ENCODE measurements around the gene ACSL4. TPM values are rescaled to one million over a fixed set of nuclear protein-coding genes. Genes with fewer than 3 reads are reported as not detected.
A peak's percentile ranks its signal among the peaks of the same experiment; 100 is the strongest.

The ACSL4 gene
- total RNA-seq, 1 donor from 2014 or later, result 87.7 TPM

- DNase-seq, result no peak
- Histone ChIP-seq H3K36me3 (no peaks in the 10 kb centered on the region), H3K4me1 (peaks cover 26% of the 10 kb centered on the region), H3K4me3 (no peak overlapping the region), H3K27me3 (ENCODE audit: low read depth) (no peaks in the 10 kb centered on the region), H3K9me3 (no peaks in the 10 kb centered on the region), H3K27ac (no peak overlapping the region)
- no peak for TF ChIP-seq CTCF (IDR thresholded peaks at IDR 0.05)
- intact Hi-C loops (cut with DNase I), result no loop called here
- peak in 1 of 2 donors; percentile 50 for ATAC-seq
Observed at GRCh38 chrX:109714340-109714958, 18.6 kb downstream of the ACSL4 start.

GRCh38 chrX:109710181-109710580 is 22.9 kb downstream of the ACSL4 start:
- H3K9me3 ChIP-seq, result no peaks in the 10 kb centered on the region
- TF ChIP-seq CTCF (IDR thresholded peaks at IDR 0.05), result no peak
- DNase-seq, result no peak
- H3K4me3 ChIP-seq, result no peak overlapping the region
- no peak for ATAC-seq
- H3K4me1 ChIP-seq, result peaks cover 45% of the 10 kb centered on the region
- no peak overlapping the region for H3K27ac ChIP-seq
- H3K36me3 ChIP-seq, result no peaks in the 10 kb centered on the region
- no peaks in the 10 kb centered on the region for H3K27me3 ChIP-seq (ENCODE audit: low read depth)
- intact Hi-C loops (cut with DNase I), result no loop called here

DNA sequence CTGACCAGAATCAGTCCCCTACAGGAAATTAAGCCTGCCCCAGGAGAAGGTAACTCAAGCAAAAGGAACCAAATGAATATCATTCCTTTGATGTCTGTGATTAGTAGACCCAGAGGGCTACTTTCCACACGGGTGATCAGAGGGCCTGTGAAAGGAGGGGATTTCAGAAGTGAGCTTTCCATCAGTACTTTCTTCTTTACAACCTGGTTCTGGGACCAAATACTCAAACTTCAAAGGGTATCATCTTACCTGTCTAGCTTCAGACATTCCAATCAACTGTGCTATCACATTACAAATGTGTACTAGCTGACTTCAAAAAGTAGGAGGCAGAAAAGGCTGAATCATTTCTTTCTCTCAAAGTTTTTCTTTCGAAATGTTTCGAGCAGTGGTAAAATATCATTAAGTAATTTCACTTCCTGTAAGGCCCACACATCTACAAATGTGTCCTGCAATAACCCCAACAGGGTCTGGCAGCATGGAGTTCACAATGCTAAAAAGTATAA is 23.9 kb downstream of the ACSL4 start:
- Histone ChIP-seq H3K4me3 (no peak overlapping the region), H3K9me3 (no peaks in the 10 kb centered on the region), H3K27ac (peak overlapping the region; percentile 36), H3K27me3 (ENCODE audit: low read depth) (no peaks in the 10 kb centered on the region), H3K36me3 (no peaks in the 10 kb centered on the region), H3K4me1 (peaks cover 39% of the 10 kb centered on the region)
- DNase-seq, result no peak
- ATAC-seq, result peak in 1 of 2 donors; percentile 39
- TF ChIP-seq CTCF (IDR thresholded peaks at IDR 0.05), result no peak
- intact Hi-C loops (cut with DNase I), result no loop called here

- intact Hi-C loops (cut with DNase I), result no loop called here
- TF ChIP-seq CTCF (IDR thresholded peaks at IDR 0.05), result no peak
- H3K4me1 ChIP-seq, result peaks cover 39% of the 10 kb centered on the region
- no peaks in the 10 kb centered on the region for H3K36me3 ChIP-seq
- H3K4me3 ChIP-seq, result no peak overlapping the region
- no peak for ATAC-seq
- H3K27ac ChIP-seq, result no peak overlapping the region
- no peaks in the 10 kb centered on the region for H3K9me3 ChIP-seq
- no peaks in the 10 kb centered on the region for H3K27me3 ChIP-seq (ENCODE audit: low read depth)
- no peak for DNase-seq
Observed at GRCh38 chrX:109707720-109708119, 25.3 kb downstream of the ACSL4 start.

GRCh38 chrX:109707319-109707718 is 25.7 kb downstream of the ACSL4 start:
- intact Hi-C loops (cut with DNase I), result no loop called here

More at GRCh38 chrX:109707319-109707718, 25.7 kb downstream of the ACSL4 start:
- Histone ChIP-seq H3K9me3 (no peaks in the 10 kb centered on the region), H3K36me3 (no peaks in the 10 kb centered on the region), H3K4me1 (peaks cover 39% of the 10 kb centered on the region), H3K27ac (no peak overlapping the region), H3K4me3 (peak overlapping the region; percentile 7), H3K27me3 (ENCODE audit: low read depth) (no peaks in the 10 kb centered on the region)
- ATAC-seq (peak in 1 of 2 donors; percentile 37), DNase-seq (no peak)
- no peak for TF ChIP-seq CTCF (IDR thresholded peaks at IDR 0.05)
